Measurements from ENCODE around the gene LRRC49.
"Not testable (repeated sequence)": the region's sequence is repeated elsewhere in the genome, so short reads cannot be mapped to it uniquely, and the experiment has no call there.

The LRRC49 gene

GRCh38 chr15:70892002-70892911, at the start of gene LRRC49, which contains the start of gene THAP10:
TSS of gene LRRC49 (plus strand) at chr15:70892826. CDS start at chr15:70892895, 69 bp downstream.
TSS of gene THAP10 (minus strand) at chr15:70892433. CDS start at chr15:70892272, 161 bp downstream.
- DNase-seq: peak; percentile 91

GRCh38 chr15:70845602-70846360, 46.8 kb upstream of the LRRC49 start:
- no peak for DNase-seq

- no peak for DNase-seq
Observed at GRCh38 chr15:70851889-70852288, 40.7 kb upstream of the LRRC49 start.

- DNase-seq: no peak
Observed at GRCh38 chr15:70852501-70853317, 39.9 kb upstream of the LRRC49 start.

GRCh38 chr15:70853318-70853972, 39.2 kb upstream of the LRRC49 start:
- DNase-seq: no peak

- DNase-seq: no peak
Observed at GRCh38 chr15:70853973-70854665, 38.5 kb upstream of the LRRC49 start, which contains the start of gene LARP6. TSS of gene LARP6 (minus strand) at chr15:70854157. CDS start at chr15:70854088, 69 bp downstream.

- DNase-seq: no peak
Observed at GRCh38 chr15:70854666-70854976, 38.0 kb upstream of the LRRC49 start.

GRCh38 chr15:70855764-70856163, 36.9 kb upstream of the LRRC49 start:
- DNase-seq: no peak

- DNase-seq: no peak
Observed at GRCh38 chr15:70856177-70856883, 36.3 kb upstream of the LRRC49 start.

GRCh38 chr15:70856884-70857561, 35.6 kb upstream of the LRRC49 start:
- DNase-seq: no peak

GRCh38 chr15:70857562-70858285, 34.9 kb upstream of the LRRC49 start:
- no peak for DNase-seq

- not testable (repeated sequence) for DNase-seq
Observed at GRCh38 chr15:70858614-70859321, 33.9 kb upstream of the LRRC49 start.

- DNase-seq: no peak
Observed at GRCh38 chr15:70859322-70859908, 33.2 kb upstream of the LRRC49 start.

- no peak for DNase-seq
Observed at GRCh38 chr15:70859998-70860397, 32.6 kb upstream of the LRRC49 start.

GRCh38 chr15:70863450-70864218, 29.0 kb upstream of the LRRC49 start:
- no peak for DNase-seq

- no peak for DNase-seq
Observed at GRCh38 chr15:70866982-70867641, 25.5 kb upstream of the LRRC49 start.

GRCh38 chr15:70867911-70868467, 24.6 kb upstream of the LRRC49 start:
- no peak for DNase-seq

Measured in DMS79 (cell line).